ENCODE results near the gene MGAT5B.

MGAT5B gene

DNA sequence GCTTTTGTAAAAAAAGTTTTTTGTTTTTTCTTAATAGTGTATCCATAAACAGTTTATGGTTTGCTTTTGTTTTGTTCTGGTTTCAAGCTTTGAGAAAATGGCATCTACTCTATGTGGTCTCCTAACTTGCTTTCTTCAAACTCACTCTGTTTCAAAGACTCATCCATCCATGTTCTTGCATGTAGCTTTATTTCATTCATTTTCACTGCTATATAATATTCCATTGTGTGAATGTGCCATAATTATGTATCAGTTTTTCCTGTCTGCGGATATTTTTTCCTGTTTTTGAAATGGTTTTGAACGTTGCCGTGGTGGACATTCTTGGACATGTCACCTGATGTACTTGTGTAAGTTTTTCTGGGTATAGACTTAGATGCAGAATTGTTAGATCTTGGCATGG lies 39.1 kb downstream of the MGAT5B start:
- DNase-seq = no peak

DNA sequence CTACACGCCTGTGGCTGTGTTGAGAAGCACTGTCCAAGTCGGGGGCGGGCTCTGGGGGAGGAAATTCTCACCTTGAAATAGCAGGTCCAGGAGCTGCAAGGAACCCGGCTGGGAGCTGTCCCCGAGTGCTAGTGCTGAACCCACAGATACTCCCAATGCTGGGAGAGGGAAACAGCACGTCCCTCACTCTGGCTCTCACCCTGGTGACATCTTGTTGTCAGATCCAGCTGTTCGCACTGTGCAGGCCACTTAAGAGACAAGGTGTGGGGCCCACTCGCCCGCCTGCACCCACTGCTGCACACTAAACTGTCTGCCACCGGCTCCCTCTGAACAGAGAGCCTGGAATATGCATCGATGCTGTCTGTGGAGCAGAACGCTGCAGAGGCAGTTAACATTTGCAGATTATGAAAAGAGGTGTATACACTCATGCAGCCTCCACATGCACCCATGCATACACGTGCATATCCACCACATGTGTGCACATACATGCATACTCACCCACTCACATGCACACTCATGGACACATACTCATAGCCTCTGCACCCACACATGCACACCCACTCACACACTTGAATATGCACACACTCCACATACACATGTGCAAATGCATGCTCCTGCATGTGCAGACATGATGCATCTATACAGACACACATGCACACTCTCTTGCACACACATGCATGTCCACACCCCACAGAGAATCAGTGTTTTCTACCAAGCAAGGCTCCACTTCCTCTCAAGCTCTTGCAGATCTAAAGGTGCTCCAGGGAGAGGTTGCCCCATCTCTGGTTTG lies 42.0 kb downstream of the MGAT5B start:
- DNase-seq = peak; percentile 10

DNA sequence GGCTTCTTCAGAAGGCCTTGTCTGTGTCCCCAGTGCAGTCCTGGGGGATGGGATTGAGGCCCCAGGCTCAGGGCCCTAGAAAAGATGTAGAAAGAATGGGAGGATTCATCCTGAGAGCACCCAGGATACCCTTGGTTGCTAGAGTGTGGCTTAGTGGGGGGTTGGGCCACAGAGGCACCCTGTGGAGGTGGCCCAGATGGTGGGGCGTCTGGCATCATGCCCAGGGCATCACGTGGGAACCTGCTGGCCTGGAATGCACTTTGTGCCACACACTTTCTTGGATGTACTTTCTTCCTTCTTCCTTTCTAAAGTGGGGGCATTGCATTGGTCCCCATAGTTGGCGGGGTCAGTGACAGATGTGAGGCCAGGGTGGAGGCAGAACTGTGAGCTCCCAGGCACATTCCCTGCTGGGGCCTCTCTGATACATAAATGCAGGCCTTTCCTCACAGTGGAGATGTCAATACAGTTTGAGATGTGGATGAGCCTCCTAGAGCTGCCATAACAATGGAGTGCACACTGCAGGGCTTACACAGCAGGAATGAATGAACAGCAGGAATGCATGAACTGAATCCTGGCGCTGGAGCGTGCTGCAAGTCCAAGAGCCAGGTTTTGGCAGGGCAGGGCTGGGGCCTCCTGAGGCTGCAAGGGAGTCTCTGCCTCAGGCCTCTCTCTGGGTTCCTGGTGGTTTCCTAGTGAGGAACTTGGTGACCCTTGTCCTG lies 43.3 kb downstream of the MGAT5B start:
- DNase-seq = no peak

DNA sequence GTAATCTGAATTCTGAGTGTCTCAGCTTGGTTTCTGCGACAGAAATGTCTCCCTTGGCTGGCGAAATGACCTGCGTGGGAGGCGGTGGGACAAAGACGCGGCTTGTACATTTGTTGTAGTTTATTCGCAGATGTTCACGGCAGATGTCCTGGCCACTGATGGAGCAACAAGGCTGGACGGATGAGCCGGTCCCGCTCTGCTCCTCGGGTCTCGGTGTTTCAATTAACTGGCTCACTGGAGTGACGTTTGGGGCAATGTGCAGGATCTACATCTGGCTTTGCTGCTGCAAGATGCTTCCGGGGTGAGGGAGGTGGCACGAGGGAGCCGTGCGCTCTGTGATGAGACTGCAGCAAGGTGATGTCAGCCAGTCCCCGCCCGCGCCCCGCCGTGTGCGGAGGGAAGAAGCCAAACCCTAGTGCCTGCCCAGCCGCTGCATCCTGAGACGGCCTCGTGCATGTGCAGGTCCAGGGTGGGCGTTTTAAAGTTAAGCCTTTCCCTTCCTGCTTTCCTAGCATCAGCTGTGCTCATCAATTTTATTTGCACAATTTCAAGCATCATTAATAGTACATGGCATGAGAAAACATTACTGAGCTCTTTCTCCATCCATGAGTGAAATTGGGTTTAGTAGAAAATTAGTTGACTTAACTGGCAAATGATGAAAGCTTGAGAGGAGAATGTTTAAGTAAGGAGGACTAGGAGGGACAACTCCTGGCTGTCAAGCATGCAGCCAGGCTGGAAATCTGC lies 44.4 kb downstream of the MGAT5B start:
- no peak for DNase-seq

DNA sequence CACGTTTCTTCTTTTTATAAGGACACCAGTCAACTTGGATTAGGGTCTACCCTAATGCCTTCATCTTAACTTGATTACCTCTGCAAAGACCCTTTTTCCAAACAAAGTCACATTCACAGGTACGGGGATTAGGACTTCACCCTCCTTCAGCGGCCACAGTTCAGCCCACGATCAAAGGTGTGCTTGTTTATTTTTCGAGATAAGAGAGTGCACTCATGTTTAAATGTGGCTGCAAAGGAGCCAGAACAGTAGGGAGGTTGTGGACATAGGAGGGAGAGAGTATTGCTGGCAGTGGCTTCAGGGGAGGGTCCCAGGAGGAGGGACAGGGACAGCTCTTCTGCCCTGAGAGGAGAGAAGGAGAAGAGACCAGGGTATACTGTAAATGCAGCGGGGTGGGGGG lies 46.7 kb downstream of the MGAT5B start:
- DNase-seq = no peak

DNA sequence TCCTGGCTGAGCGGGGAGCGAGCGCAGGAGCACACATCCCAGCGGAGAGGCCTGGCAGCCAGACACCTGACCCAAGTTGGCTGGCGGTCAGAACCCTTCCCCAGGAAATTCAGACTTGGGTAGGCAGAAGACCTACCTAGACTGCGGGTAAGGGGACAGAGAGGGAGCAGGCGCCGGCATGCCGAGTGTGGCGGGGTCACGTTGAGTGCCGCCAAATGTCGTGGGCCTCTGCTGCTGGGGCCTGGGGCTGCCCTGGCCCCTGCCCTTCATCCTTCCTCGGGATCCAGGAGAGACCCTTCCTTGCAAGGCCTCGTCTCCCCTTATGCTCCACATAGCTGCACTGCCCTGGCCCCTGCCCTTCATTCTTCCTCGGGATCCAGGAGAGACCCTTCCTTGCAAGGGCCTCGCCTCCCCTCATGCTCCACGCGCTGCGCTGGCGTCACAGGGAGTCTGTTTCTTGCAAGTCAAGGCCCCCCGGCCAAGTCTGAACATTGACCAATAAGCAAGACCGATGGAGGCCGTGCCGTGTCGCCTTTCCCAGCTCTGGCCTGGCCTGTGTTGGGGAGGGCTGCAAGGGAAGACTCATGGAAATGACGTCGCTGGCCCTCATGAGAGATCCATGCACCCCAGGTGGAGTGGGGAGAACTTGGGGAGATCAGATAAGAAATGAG lies 47.8 kb downstream of the MGAT5B start:
- no peak for DNase-seq

DNA sequence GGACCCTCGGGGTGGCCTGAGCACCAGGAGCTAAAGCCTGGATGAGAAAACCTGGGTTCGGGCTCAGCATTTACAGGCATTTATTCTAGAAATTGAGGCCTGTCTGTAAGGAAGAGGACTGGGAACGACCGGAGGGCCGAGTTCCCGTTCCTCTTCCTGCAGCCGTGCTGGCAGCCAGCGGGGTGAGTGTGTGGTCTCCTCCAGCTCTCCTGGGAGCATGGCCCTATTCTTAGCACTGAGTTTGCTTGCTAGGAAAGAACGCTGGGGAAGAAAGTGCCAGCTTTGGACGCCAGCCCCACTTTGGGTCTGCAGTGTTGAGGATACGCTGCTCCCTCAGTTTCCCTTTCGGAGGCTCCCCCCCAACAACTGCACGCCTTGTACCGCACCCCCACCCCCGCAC lies 49.6 kb downstream of the MGAT5B start:
- DNase-seq = no peak

DNA sequence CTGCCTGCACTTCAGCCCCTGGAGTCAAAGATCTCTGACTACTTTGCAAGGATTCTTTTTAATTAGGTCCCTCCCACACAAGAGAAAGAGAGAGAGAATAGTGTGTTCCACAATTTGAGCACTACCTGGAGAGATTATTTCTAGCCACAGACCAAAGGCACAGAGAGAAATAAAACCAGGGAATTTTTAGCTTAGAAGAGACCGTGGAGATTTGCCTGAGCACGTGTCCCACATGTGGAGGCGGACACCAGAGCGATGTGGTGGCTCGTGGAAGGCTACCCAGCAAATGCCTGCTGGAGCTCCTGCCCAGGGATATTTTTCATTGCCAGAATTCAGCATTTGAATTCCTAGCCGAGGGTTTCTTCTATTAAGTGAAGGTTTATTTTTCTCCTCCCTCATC lies 50.6 kb downstream of the MGAT5B start:
- DNase-seq = no peak

DNA sequence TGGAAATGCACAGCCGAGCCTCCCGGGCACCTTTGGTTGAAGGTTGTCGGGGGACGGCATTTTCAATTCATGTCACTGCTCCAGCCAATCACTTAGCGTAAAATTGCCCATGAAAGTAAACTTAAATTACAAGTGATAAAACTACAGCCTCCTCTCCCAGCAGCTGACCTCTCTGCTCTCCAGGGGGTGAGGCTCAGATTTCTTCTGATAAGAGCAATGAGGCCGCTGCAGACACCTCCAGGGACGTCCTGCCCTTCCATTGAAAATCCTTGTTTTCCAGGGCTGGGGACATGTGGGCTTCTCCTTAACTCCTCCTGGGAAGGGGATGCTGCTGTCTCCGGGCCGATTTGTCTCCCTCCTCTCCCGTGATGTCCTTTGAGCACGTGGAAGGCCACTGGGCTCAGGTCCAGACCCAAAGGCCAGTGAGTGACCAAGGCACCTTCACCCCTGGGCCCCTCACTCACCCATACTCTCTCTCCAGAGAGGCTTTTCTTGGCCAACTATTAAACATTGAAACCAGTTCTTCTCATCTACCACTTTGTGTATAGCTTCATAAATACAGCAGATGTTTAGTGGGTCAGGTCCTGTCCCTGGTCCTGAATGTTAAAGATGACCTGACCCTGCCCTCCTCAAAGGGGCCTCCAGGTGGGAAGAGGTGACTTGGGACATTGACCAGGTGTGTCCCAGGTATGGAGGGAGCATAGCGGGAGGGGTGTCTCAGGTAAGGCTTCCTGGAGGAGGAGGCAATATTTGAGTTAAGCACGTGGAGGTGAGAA lies 52.3 kb downstream of the MGAT5B start:
- no peak for DNase-seq

DNA sequence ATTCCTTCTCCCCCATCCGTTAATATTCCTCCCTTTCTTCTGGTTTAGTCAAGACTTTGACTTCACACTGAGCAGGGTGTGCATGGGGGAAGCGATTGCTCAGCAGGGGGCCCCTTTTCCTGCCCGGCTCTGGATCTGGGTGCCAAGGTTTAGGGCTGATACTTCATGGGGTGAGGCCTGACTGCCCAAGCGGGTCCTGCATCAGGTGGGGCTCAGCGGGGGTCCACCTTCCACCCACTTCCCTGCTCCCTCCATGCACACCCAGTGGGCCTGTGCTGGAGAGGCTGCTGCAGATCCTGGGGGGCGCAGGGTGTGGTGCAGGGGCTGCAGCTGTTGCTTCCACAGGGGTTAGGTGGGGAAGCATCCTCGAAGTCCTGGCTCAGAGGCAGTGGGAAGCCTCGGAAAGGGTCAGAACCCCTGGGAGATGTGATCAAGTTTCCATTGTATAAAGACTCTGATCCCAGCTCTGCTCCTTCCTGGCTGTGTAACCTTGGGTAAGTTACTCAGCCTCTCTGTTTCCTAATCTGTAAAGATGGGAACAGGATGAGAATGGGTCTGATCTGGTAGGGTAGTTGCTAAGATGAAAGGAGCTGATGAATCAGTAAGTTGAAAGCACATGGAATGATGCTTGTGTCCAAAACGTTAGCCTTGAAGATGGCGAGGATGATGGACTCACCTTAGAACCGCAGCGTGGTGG lies 53.3 kb downstream of the MGAT5B start:
- DNase-seq = no peak

DNA sequence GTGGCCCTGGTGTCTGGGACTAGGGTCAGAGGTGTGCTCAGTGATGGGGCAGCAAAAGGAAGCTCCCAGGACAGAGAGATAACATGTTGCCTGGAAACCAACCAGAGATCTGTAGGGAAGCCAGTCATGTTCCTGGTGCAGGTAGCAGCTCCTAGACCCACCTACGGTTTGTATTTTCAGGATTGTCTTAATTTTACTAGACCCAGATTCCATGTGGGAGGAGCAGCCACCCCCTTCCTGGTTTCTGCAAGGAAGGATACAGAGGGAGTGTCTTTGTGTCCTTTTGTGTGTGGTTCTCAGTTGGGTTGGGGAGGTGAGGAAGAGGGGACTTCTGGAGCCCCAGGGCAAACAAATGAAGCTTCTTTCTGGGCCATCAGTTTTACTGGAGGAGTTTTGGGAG lies 53.9 kb downstream of the MGAT5B start:
- DNase-seq = no peak

DNA sequence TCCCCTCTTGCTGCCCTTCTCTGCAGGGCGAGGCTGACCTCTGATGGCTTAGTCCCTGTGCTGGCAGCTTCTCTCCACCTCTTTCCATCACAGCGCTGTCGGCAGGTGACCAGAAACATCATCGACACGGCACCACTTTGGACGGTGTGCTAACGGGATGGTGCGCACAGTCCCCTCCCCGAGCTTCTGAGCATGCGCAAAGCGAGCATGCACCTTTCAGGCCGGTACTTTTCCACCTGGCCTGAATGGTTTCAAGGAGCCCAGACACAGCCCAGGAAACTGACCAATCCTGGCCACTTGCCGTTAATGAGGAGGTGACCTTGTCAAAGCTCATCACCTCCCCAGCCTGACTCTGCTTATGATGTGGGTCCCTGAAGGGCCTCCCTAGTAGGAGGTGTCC lies 54.8 kb downstream of the MGAT5B start:
- no peak for DNase-seq

DNA sequence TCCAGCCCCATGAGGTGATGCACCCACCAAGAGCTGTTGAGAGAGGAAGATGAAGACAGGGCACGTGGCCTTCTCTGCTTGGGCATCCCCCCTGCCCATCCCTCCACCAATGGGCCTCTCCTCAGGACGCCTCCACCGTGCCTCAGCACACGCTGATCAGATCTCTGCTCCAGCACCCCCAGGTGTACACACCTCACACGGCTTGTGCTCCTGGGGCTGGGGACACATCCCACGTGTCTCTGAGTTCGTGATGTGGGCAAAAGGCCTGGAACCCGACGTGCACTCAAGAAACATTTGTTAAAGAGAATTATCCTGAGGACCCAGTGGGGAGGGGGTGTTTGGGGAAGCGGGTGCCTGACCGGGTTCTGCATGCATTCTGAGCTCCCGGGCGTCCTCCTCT lies 55.3 kb downstream of the MGAT5B start:
- no peak for DNase-seq

DNA sequence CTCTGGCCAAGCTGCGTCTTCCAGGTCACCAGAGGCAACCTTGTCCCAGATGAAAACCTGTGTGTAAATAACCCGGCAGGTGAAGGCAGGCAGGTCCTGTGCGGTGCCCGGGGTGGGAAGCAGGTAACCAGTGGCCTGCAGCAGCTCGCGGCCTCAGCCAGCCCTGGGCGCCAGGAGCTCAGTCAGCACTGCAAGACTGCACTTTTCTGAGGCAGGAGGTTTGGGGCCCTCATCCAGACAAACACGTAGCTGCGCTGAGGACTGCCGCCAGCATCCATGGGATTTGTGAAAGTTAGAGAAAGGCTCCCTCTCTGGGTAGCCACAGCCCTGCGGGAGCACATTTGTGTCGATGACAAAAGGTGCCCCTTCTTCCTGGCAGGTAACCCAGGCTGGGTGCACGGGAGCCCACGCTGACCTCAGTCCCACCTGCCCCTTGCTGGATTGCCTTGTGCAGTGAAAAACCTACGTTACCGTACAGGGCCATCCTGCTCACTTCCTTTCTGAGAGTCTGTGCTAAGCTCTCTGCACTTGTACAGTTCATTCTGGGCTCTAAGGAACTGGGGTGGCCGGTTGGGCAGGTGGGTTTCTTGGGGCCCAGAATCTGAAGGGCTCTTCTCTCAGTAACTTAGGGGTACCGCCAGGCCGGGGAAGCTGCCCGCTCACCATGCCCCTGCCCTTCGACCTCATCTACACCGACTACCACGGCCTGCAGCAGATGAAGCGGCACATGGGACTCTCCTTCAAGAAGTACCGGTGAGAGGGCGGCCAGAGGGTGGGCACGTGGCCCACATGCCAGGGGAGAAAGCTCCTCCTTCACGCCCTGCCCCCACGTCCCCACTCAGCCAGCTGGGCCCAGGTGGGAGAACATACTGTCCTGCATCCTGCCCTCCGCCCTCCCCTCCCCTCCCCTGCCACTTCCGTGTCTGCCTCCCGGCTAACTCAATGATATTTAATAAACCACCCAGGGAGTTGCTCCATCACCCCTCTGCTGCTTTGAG lies 56.4 kb downstream of the MGAT5B start:
- no peak for DNase-seq

DNA sequence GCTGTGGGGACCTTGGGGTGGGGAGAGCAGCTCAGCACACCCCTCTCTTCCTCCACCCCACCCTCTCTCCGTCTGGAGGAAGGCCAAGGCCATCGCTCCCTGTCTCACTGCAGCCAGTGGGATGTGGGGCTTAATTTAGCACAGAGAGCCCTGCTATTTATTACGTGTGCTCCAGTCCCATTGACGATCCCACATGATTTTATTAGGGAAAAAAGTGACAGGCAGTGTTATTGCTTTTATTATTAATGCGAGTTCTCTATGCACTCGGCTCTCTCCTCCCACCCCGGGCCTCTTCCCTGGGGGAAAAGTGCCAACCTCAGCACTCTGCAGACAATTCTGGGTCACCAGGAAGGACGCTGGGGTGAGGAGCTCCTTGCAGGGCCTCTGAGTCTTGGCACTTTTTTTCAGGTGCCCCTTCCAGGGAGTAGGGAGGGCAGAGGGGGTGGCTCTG lies 57.3 kb downstream of the MGAT5B start:
- DNase-seq = no peak

DNA sequence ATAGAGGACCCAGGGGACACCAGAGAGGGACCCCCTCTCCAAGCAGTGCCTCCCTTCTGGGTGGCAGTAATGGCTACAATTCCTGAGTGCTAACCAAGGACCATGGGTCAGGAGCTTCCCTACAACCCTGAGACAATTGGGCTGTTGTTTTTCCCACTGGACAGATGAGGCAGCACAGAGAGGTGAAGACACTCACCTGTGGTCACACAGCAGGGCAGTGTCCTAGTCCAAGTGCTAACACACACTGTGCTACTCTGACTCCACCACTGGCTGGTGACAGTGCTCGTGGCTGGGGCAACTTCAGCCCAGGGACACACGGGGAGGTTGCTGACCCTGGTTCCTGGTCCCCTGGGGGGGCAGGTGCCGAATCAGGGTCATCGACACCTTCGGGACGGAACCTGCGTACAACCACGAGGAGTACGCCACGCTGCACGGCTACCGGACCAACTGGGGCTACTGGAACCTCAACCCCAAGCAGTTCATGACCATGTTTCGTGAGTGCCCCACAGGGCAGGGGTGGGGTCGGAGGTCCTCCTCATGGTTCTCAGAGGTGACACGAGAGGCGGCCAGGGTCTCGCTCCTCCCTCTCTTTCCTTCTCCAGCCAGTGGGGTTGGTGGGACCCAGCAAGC lies 58.1 kb downstream of the MGAT5B start:
- DNase-seq = no peak

DNA sequence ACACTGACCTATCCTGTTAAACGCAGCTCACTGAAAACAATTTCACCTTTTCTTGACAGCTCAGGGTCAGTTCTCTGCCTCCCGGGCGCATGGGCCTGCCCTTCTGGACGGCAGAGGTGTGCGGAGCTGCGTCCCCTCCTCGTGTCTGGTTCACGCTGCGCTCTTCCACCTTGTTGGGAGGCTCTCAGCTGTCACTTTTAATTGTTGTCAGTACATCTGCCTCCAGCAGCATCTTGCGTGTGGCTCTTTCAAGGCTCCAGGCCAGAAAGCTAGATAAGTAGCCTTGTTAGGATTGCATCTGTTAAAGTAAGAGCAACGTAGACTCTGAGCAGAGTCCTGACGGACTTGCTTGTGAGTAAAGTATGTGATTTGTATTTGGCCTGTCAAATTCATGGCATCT lies 59.4 kb downstream of the MGAT5B start:
- no peak for DNase-seq

DNA sequence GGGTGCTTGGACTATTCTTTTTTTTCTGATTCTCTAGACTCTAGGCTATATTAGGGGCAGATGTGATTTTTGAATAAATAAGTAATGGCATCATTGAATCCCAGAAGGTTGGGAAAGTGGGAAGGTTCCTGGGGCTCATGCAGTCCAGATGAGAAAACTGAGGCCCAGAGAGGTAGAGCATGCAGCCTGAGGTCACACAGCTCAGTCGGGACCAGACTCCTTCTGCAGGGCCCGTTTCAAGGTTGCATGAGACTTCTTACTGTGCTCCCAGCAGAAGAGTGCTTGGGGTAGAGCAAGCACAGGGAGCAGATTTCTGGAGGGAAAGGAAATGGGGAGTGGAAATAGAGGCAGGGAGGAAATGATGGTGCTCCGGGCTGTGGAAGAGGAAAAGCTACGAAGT lies 59.8 kb downstream of the MGAT5B start:
- no peak for DNase-seq

DNA sequence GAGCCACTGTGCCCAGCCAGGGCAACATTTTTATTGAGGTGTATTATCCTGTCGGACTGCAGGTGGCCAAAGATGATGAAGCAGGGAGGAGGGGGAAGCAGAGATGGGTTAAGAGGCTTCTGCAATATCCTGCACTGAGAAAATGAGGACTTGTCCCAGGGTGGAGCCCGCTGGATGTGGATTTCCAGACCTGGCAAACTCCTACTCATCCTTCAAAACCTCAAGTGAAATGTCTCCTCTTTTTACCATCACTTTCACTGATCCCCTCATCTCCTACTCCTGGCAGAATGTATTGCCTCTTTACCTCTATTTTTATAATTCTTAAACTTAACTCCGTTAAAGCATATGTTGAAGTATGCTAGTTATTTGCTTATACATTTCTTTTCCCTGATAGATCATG lies 60.9 kb downstream of the MGAT5B start:
- no peak for DNase-seq

DNA sequence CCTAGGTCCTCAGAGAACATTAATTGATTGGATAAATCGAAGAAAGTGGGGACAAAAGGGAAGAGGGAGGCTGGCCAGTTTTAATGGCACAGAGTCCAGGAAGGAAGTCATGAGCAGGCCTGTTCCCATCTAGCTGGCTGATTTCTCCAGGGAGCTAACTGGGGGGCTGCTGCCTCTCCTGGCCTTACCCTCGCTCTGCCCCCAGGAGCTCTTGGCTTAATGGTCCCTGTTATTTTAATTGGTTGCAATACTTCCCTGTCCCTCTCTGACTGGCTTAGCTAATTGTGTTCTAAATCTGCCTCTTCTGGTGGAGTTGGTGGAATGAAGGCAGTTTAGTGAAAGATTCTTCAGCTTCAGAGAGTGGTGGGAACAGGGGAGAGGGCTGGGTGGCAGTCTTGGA lies 61.4 kb downstream of the MGAT5B start:
- DNase-seq = no peak
